ENCODE data around the gene IQSEC3.
"Not testable (repeated sequence)": the region's sequence is repeated elsewhere in the genome, so short reads cannot be mapped to it uniquely, and the experiment has no call there.

Gene IQSEC3

GRCh38 chr12:66428-66781, at the start of gene IQSEC3:
Gene IQSEC3 (plus strand): TSS chr12:66767. CDS start chr12:66883, 116 bp downstream.
- not testable (repeated sequence) for DNase-seq (ENCODE audit: low read depth)

- not testable (repeated sequence) for DNase-seq (ENCODE audit: low read depth)
These were observed 48.9 kb upstream of the IQSEC3 start for GRCh38 chr12:17370-18340.

GRCh38 chr12:18821-19567, 47.6 kb upstream of the IQSEC3 start:
- not testable (repeated sequence) for DNase-seq (ENCODE audit: low read depth)

GRCh38 chr12:19906-20305, 46.7 kb upstream of the IQSEC3 start:
- DNase-seq (ENCODE audit: low read depth): not testable (repeated sequence)

- no peak for DNase-seq (ENCODE audit: low read depth)
These were observed 45.8 kb upstream of the IQSEC3 start for GRCh38 chr12:20757-21156.

- no peak for DNase-seq (ENCODE audit: low read depth)
These were observed 45.0 kb upstream of the IQSEC3 start for GRCh38 chr12:21301-22189.

GRCh38 chr12:22190-22529, 44.4 kb upstream of the IQSEC3 start:
- DNase-seq (ENCODE audit: low read depth): no peak

GRCh38 chr12:22530-23201, 43.9 kb upstream of the IQSEC3 start:
- no peak for DNase-seq (ENCODE audit: low read depth)

- not testable (repeated sequence) for DNase-seq (ENCODE audit: low read depth)
These were observed 38.7 kb upstream of the IQSEC3 start for GRCh38 chr12:27904-28303.

GRCh38 chr12:38775-39174, 27.8 kb upstream of the IQSEC3 start:
- DNase-seq (ENCODE audit: low read depth): not testable (repeated sequence)

GRCh38 chr12:39555-40265, 26.9 kb upstream of the IQSEC3 start:
- DNase-seq (ENCODE audit: low read depth): not testable (repeated sequence)

GRCh38 chr12:44352-44751, 22.2 kb upstream of the IQSEC3 start:
- not testable (repeated sequence) for DNase-seq (ENCODE audit: low read depth)

GRCh38 chr12:45235-45990, 21.2 kb upstream of the IQSEC3 start:
- DNase-seq (ENCODE audit: low read depth): not testable (repeated sequence)

- not testable (repeated sequence) for DNase-seq (ENCODE audit: low read depth)
These were observed 20.6 kb upstream of the IQSEC3 start for GRCh38 chr12:45991-46358.

- DNase-seq (ENCODE audit: low read depth): not testable (repeated sequence)
These were observed 20.0 kb upstream of the IQSEC3 start for GRCh38 chr12:46542-46941.

GRCh38 chr12:47699-48226, 18.8 kb upstream of the IQSEC3 start:
- not testable (repeated sequence) for DNase-seq (ENCODE audit: low read depth)

- DNase-seq (ENCODE audit: low read depth): not testable (repeated sequence)
These were observed 17.4 kb upstream of the IQSEC3 start for GRCh38 chr12:49149-49548.

- DNase-seq (ENCODE audit: low read depth): not testable (repeated sequence)
These were observed 15.5 kb upstream of the IQSEC3 start for GRCh38 chr12:51087-51486.

GRCh38 chr12:51962-52361, 14.6 kb upstream of the IQSEC3 start:
- not testable (repeated sequence) for DNase-seq (ENCODE audit: low read depth)
